Measurements from ENCODE around the gene MAD2L1. TPM values are rescaled to one million over a fixed set of nuclear protein-coding genes. Genes with fewer than 3 reads are reported as not detected.

MAD2L1 gene
- total and polyA plus RNA-seq, 2 of the 4 experiments (the other 2 are of a cell fraction): 13.6 to 15.2 TPM

DNA sequence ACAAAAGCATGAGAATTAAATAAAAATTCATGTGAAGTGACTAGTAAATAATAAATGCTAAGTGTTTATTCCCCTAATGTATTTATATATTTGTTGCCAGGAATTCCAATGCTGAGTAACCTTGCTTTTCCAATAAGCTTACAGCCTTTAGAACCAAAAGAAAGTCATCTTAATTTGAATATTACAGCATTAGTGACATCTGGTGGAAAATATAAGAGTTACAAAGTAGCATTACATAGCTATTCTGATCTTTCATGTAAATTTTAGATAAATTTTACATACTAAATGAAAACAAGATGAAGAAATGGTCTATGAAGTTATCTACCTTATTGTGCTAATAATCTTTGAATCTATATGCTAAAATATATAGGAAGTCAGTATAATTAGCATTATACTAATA lies 10.4 kb downstream of the MAD2L1 start:
- TF ChIP-seq RCOR1 (IDR thresholded peaks at IDR 0.05; ENCODE audit: insufficient replicate concordance, low read length) (no peak), SMC3 (IDR thresholded peaks at IDR 0.05; ENCODE audit: low read depth, low read length) (peak; percentile 54), NFE2L2 (IDR thresholded peaks at IDR 0.05; ENCODE audit: low read depth, low read length) (no peak), MXI1 (IDR thresholded peaks at IDR 0.05; ENCODE audit: borderline replicate concordance, low read depth, low read length) (no peak), CHD1 (IDR thresholded peaks at IDR 0.05; ENCODE audit: low read depth, low read length) (no peak), RAD21 (IDR thresholded peaks at IDR 0.05; ENCODE audit: low read length) (peak; percentile 64), POLR2A (IDR thresholded peaks at IDR 0.05; ENCODE audit: low read depth, low read length) (no peak), RFX5 (IDR thresholded peaks at IDR 0.05; ENCODE audit: low read depth, low read length) (no peak), CEBPB (IDR thresholded peaks at IDR 0.05; ENCODE audit: low read depth, low read length) (no peak), MAZ (IDR thresholded peaks at IDR 0.05; ENCODE audit: borderline replicate concordance, low read depth, low read length) (no peak), BHLHE40 (IDR thresholded peaks at IDR 0.05; ENCODE audit: low read depth, low read length) (no peak), MAFK (IDR thresholded peaks at IDR 0.05; ENCODE audit: low read depth, low read length) (no peak)
- TF ChIP-seq, protein P1, sequence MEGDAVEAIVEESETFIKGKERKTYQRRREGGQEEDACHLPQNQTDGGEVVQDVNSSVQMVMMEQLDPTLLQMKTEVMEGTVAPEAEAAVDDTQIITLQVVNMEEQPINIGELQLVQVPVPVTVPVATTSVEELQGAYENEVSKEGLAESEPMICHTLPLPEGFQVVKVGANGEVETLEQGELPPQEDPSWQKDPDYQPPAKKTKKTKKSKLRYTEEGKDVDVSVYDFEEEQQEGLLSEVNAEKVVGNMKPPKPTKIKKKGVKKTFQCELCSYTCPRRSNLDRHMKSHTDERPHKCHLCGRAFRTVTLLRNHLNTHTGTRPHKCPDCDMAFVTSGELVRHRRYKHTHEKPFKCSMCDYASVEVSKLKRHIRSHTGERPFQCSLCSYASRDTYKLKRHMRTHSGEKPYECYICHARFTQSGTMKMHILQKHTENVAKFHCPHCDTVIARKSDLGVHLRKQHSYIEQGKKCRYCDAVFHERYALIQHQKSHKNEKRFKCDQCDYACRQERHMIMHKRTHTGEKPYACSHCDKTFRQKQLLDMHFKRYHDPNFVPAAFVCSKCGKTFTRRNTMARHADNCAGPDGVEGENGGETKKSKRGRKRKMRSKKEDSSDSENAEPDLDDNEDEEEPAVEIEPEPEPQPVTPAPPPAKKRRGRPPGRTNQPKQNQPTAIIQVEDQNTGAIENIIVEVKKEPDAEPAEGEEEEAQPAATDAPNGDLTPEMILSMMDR (conservative IDR thresholded peaks at IDR 0.05; ENCODE audit: low read depth, low read length): peak; percentile 55
- TF ChIP-seq, protein P2, sequence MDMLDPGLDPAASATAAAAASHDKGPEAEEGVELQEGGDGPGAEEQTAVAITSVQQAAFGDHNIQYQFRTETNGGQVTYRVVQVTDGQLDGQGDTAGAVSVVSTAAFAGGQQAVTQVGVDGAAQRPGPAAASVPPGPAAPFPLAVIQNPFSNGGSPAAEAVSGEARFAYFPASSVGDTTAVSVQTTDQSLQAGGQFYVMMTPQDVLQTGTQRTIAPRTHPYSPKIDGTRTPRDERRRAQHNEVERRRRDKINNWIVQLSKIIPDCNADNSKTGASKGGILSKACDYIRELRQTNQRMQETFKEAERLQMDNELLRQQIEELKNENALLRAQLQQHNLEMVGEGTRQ (IDR thresholded peaks at IDR 0.05; ENCODE audit: low read depth, low read length): no peak
- Histone ChIP-seq H3K4ac (ENCODE audit: low read depth, low read length) (no peak overlapping the region), H3K14ac (replicated peaks; ENCODE audit: low read depth, low read length) (no peak overlapping the region), H3K27me3 (ENCODE audit: control insufficient read depth, insufficient read depth, low read length) (no peaks in the 10 kb centered on the region), H2AK5ac (ENCODE audit: low read depth, low read length) (no peak overlapping the region; the same call in 1 of the 2 replicates), H3K4me3 (ENCODE audit: insufficient read depth, low read depth, low read length) (no peak overlapping the region), H2BK120ac (ENCODE audit: low read depth, low read length) (no peak overlapping the region), H4K5ac (ENCODE audit: low read depth, low read length) (no peak overlapping the region), H3K9me1 (ENCODE audit: insufficient read depth, low read length) (peaks cover 4% of the 10 kb centered on the region; the same call in 1 of the 2 replicates), H3K9me3 (ENCODE audit: control insufficient read depth, insufficient read depth, low read length) (no peaks in the 10 kb centered on the region), H3K56ac (ENCODE audit: extremely low read depth, insufficient read depth, low read length) (no peak overlapping the region), H2BK5ac (ENCODE audit: low read depth, low read length, poor library complexity, severe bottlenecking) (no peak overlapping the region), H3K79me1 (ENCODE audit: low read depth in 1 of 2, low read length in 2 of 2) (peaks cover 13 to 25% of the 10 kb centered on the region in 2 experiments), H3K9ac (ENCODE audit: low read depth, low read length) (no peak overlapping the region), H2AK9ac (replicated peaks; ENCODE audit: low read depth, low read length, poor library complexity) (no peak overlapping the region), H2BK20ac (ENCODE audit: low read depth, low read length) (no peak overlapping the region; the same call in 1 of the 2 replicates), H2AFZ (replicated peaks; ENCODE audit: low read length, poor library complexity) (no peak overlapping the region), H4K8ac (ENCODE audit: low read depth in 2 of 2, low read length in 2 of 2) (no peak overlapping the region; a peak in 1 of 4 replicates), H3K23ac (ENCODE audit: low read depth, low read length) (0 out of 2 replicates have a peak overlapping the region, but pooled peaks have one; percentile 3), H3K27ac (ENCODE audit: insufficient read depth, low read length) (no peak overlapping the region), H4K20me1 (ENCODE audit: insufficient read depth, low read length) (no peaks in the 10 kb centered on the region), H3K18ac (ENCODE audit: low read depth, low read length) (peak overlapping the region; percentile 72; the same call in 1 of the 2 replicates), H3K4me2 (ENCODE audit: low read depth, low read length) (no peak overlapping the region), H3K4me1 (ENCODE audit: control insufficient read depth, insufficient read depth, low read length) (peaks cover 7% of the 10 kb centered on the region), H4K91ac (ENCODE audit: insufficient read depth, low read depth, low read length) (no peak overlapping the region), H2BK15ac (ENCODE audit: low read depth, low read length) (no peak overlapping the region), H3K36me3 (ENCODE audit: control insufficient read depth, insufficient read depth, low read length) (no peaks in the 10 kb centered on the region)
- BruUV-seq (replicated peaks): no TSS peak
- ATAC-seq (ENCODE audit: low read depth) (peak; percentile 71), DNase-seq (peak; percentile 70)
- CTCF ChIA-PET: interaction anchor here (0.8 to 2.1 kb wide), 3 partner anchors 427 to 742 kb away, joined by 4 to 6 read pairs (median 5); partner anchors contain the start of gene PDE5A
- intact Hi-C loops (cut with micrococcal nuclease) (loop anchor here (1.0 to 10.0 kb wide), 4 partner anchors 501 to 1014 kb away; no protein-coding TSS in a partner anchor), in situ Hi-C loops (cut with MboI; ENCODE audit: low sequenced_read_pairs) (loop anchor here (5.0 to 10.0 kb wide), 3 partner anchors 501 to 1074 kb away; a partner anchor contains a TSS), dilution Hi-C loops (cut with HindIII; ENCODE audit: low sequenced_read_pairs, unreplicated experiment) (no loop called here)
- POLR2A ChIA-PET (ENCODE audit: unreplicated experiment): interaction anchor here (1.1 kb wide), 1 partner anchor 432 kb away, joined by 6 read pairs; no protein-coding TSS in a partner anchor

Measured in IMR-90 (cell line).